Ureter (tissue), 1 donor: ENCODE results near the gene ARHGAP26. TPM values are rescaled to one million over a fixed set of nuclear protein-coding genes. Genes with fewer than 3 reads are reported as not detected.
"Not testable (repeated sequence)": the region's sequence is repeated elsewhere in the genome, so short reads cannot be mapped to it uniquely, and the experiment has no call there.

ENCODE experiments used
- DNase-seq: peaks from one replicate; pipeline ENCODE4 v3.0.0-alpha.2; 2020; ENCODE audit warnings: low spot score
- total RNA-seq: library from RNA; stranded (reverse); gene quantifications from one replicate; pipeline ENCODE4 v1.2.4, GENCODE V29; 2023
- donor health status: DM: yes; HTN: yes; CAD: no.

ARHGAP26 gene
- total RNA-seq, 1 donor from 2014 or later, result 46.9 TPM

GRCh38 chr5:143182901-143183820 lies 413.0 kb downstream of the ARHGAP26 start:
- DNase-seq, result no peak

- DNase-seq, result no peak
Measured at GRCh38 chr5:143183989-143184388, 413.8 kb downstream of the ARHGAP26 start.

- DNase-seq, result no peak
Measured at GRCh38 chr5:143186623-143187022, 416.4 kb downstream of the ARHGAP26 start.

- no peak for DNase-seq
Measured at GRCh38 chr5:143187495-143187894, 417.3 kb downstream of the ARHGAP26 start.

GRCh38 chr5:143188083-143188482 lies 417.9 kb downstream of the ARHGAP26 start:
- DNase-seq, result no peak

- no peak for DNase-seq
Measured at GRCh38 chr5:143188692-143189091, 418.5 kb downstream of the ARHGAP26 start.

GRCh38 chr5:143190260-143190810 lies 420.2 kb downstream of the ARHGAP26 start:
- DNase-seq, result no peak

GRCh38 chr5:143191720-143192119 lies 421.5 kb downstream of the ARHGAP26 start:
- DNase-seq, result no peak

- no peak for DNase-seq
Measured at GRCh38 chr5:143192191-143192900, 422.2 kb downstream of the ARHGAP26 start.

- DNase-seq, result no peak
Measured at GRCh38 chr5:143194206-143194605, 424.0 kb downstream of the ARHGAP26 start.

GRCh38 chr5:143194713-143195112 lies 424.5 kb downstream of the ARHGAP26 start:
- DNase-seq, result no peak

- no peak for DNase-seq
Measured at GRCh38 chr5:143195491-143195890, 425.3 kb downstream of the ARHGAP26 start.

GRCh38 chr5:143196601-143197259 lies 426.6 kb downstream of the ARHGAP26 start:
- no peak for DNase-seq

- no peak for DNase-seq
Measured at GRCh38 chr5:143197260-143197656, 427.1 kb downstream of the ARHGAP26 start.

- no peak for DNase-seq
Measured at GRCh38 chr5:143198332-143198731, 428.2 kb downstream of the ARHGAP26 start.

- DNase-seq, result no peak
Measured at GRCh38 chr5:143199161-143199560, 429.0 kb downstream of the ARHGAP26 start.

GRCh38 chr5:143199843-143200242 lies 429.7 kb downstream of the ARHGAP26 start:
- no peak for DNase-seq

GRCh38 chr5:143200781-143201398 lies 430.7 kb downstream of the ARHGAP26 start:
- no peak for DNase-seq

- no peak for DNase-seq
Measured at GRCh38 chr5:143201589-143201988, 431.4 kb downstream of the ARHGAP26 start.

GRCh38 chr5:143203301-143203956 lies 433.3 kb downstream of the ARHGAP26 start:
- not testable (repeated sequence) for DNase-seq
